ENCODE results near the gene BPIFB3.

Gene BPIFB3

DNA sequence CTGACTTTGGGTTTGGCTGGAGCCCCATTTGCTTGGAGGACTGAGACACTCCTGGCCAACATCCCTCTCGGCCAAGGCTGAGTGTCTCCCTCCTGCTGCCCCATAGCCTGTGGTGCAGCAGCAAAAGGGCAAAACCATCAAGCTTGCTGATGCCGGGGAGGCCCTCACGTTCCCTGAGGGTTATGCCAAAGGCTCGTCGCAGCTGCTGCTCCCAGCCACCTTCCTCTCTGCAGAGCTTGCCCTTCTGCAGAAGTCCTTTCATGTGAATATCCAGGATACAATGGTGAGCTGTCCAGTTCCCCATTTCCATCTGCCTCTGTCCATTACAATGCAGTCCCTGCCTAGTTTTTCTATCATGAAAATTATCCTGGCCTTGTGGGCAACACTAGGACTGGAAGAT, 16.2 kb upstream of the BPIFB3 start:
- TF ChIP-seq, protein P1, sequence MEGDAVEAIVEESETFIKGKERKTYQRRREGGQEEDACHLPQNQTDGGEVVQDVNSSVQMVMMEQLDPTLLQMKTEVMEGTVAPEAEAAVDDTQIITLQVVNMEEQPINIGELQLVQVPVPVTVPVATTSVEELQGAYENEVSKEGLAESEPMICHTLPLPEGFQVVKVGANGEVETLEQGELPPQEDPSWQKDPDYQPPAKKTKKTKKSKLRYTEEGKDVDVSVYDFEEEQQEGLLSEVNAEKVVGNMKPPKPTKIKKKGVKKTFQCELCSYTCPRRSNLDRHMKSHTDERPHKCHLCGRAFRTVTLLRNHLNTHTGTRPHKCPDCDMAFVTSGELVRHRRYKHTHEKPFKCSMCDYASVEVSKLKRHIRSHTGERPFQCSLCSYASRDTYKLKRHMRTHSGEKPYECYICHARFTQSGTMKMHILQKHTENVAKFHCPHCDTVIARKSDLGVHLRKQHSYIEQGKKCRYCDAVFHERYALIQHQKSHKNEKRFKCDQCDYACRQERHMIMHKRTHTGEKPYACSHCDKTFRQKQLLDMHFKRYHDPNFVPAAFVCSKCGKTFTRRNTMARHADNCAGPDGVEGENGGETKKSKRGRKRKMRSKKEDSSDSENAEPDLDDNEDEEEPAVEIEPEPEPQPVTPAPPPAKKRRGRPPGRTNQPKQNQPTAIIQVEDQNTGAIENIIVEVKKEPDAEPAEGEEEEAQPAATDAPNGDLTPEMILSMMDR (conservative IDR thresholded peaks at IDR 0.05; ENCODE audit: low read depth, low read length), result no peak
- H3K9ac ChIP-seq, result no peak overlapping the region
- no peak overlapping the region for H3K4me3 ChIP-seq (IDR thresholded peaks at IDR 0.05; ENCODE audit: insufficient read depth, low read depth, low read length)
- H4K20me1 ChIP-seq (ENCODE audit: insufficient read depth), result no peaks in the 10 kb centered on the region
- H3K27me3 ChIP-seq (ENCODE audit: insufficient read depth, low read depth), result no peaks in the 10 kb centered on the region; the same call in 1 of the 2 replicates
- H3K4me2 ChIP-seq, result no peak overlapping the region
- H2AFZ ChIP-seq (ENCODE audit: low read depth), result no peak overlapping the region
- no peak overlapping the region for H3K27ac ChIP-seq
- no peaks in the 10 kb centered on the region for H3K4me1 ChIP-seq (ENCODE audit: low read depth, poor library complexity, severe bottlenecking)
- H3K79me2 ChIP-seq (ENCODE audit: insufficient read depth, low read depth), result no peaks in the 10 kb centered on the region
- H3K36me3 ChIP-seq (ENCODE audit: insufficient read depth), result no peaks in the 10 kb centered on the region

DNA sequence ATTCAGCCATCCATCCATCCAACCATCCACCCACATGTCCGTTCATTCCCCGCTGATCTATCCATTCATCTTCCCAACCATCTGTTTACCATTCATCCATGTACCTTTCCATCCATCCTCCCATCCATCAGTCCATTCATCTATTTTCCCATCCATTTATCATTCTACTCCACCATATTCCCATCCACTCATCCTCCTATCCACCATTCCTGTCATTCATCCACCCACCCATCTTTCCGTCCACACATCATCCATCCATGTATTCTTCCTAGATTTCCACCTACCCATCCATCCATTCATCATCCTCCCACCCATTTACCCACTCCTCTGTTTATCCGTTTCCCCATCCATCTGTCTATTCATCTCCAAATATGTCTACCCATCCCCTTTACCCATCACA, 15.5 kb upstream of the BPIFB3 start:
- Histone ChIP-seq H3K27me3 (ENCODE audit: insufficient read depth, low read depth) (no peaks in the 10 kb centered on the region; the same call in 1 of the 2 replicates), H4K20me1 (ENCODE audit: insufficient read depth) (no peaks in the 10 kb centered on the region), H3K4me1 (ENCODE audit: low read depth, poor library complexity, severe bottlenecking) (no peaks in the 10 kb centered on the region), H3K4me2 (no peak overlapping the region), H3K4me3 (IDR thresholded peaks at IDR 0.05; ENCODE audit: insufficient read depth, low read depth, low read length) (no peak overlapping the region), H3K9ac (no peak overlapping the region), H3K27ac (no peak overlapping the region), H2AFZ (ENCODE audit: low read depth) (no peak overlapping the region), H3K36me3 (ENCODE audit: insufficient read depth) (no peaks in the 10 kb centered on the region), H3K79me2 (ENCODE audit: insufficient read depth, low read depth) (no peaks in the 10 kb centered on the region)
- TF ChIP-seq, protein P1 (conservative IDR thresholded peaks at IDR 0.05; ENCODE audit: low read depth, low read length), result no peak

DNA sequence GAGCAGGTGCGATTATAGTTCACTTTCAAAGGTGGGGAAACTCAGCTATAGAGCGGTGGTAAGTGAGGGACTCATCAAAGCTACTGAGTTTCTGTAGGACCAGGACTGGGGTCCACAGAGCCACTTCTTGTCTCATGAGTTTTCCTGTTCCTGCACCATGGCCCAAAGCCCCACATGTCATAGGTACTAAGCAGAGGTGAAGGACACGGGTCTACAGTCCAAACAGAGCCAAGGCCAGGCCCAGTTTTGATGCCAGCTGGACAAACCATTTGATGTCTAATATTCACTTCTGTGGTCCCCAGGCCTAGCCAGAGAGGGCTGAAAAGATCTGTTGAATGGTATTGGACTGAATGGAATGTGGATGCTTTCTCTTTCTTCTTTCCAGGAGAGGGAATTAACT, 11.3 kb upstream of the BPIFB3 start:
- no peak overlapping the region for H3K9ac ChIP-seq
- H3K27me3 ChIP-seq (ENCODE audit: insufficient read depth, low read depth), result no peaks in the 10 kb centered on the region; the same call in 1 of the 2 replicates
- H3K36me3 ChIP-seq (ENCODE audit: insufficient read depth), result no peaks in the 10 kb centered on the region
- TF ChIP-seq, protein P1 (conservative IDR thresholded peaks at IDR 0.05; ENCODE audit: low read depth, low read length), result no peak
- no peaks in the 10 kb centered on the region for H4K20me1 ChIP-seq (ENCODE audit: insufficient read depth)
- H3K4me2 ChIP-seq, result no peak overlapping the region
- H3K79me2 ChIP-seq (ENCODE audit: insufficient read depth, low read depth), result no peaks in the 10 kb centered on the region
- no peaks in the 10 kb centered on the region for H3K4me1 ChIP-seq (ENCODE audit: low read depth, poor library complexity, severe bottlenecking)
- H3K4me3 ChIP-seq (IDR thresholded peaks at IDR 0.05; ENCODE audit: insufficient read depth, low read depth, low read length), result no peak overlapping the region
- no peak overlapping the region for H2AFZ ChIP-seq (ENCODE audit: low read depth)
- no peak overlapping the region for H3K27ac ChIP-seq

DNA sequence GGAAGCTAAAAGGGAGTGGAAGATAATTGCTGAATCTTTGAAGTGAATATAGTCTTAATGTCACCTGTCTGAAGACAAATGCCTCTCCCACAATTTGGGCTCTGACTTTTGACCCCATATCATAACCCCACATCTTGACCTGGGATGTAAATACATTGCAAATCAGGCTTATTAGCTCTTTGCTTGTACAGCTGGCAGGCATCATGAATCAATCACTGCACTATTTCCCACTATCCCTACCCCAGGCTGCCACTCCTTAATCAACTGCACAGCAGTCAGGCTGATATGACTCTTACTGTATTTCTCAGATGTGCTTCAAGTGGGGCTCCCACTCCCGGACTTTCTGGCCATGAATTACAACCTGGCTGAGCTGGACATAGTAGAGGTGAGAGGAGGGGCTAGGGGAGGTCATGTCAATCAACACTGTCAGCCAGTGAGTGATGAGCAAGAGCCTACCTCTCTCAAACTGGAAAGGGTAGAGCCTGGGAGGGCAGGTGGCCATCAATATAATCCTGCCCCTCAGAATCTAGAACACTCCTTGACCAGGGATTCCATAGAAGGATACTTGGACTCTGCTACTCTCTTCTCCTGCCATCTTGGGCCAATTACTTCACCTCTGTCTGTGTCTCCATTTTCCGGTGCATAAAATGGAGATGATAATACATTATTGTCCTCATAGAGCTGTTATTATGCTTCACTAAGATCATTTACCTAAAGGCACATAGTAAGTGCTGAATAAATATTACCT, 10.5 kb upstream of the BPIFB3 start:
- Histone ChIP-seq H2AFZ (ENCODE audit: low read depth) (no peak overlapping the region), H4K20me1 (ENCODE audit: insufficient read depth) (no peaks in the 10 kb centered on the region), H3K4me3 (IDR thresholded peaks at IDR 0.05; ENCODE audit: insufficient read depth, low read depth, low read length) (no peak overlapping the region), H3K4me1 (ENCODE audit: low read depth, poor library complexity, severe bottlenecking) (no peaks in the 10 kb centered on the region), H3K27ac (no peak overlapping the region), H3K79me2 (ENCODE audit: insufficient read depth, low read depth) (no peaks in the 10 kb centered on the region), H3K27me3 (ENCODE audit: insufficient read depth, low read depth) (no peaks in the 10 kb centered on the region; the same call in 1 of the 2 replicates), H3K4me2 (no peak overlapping the region), H3K36me3 (ENCODE audit: insufficient read depth) (no peaks in the 10 kb centered on the region), H3K9ac (no peak overlapping the region)
- TF ChIP-seq, protein P1 (conservative IDR thresholded peaks at IDR 0.05; ENCODE audit: low read depth, low read length), result no peak

All from KMS-11 (cell line).